Right forelimb (tissue), 1 donor: ENCODE measurements around the gene RIOK2.

Source experiments
- DNase-seq: peaks from one replicate; pipeline ENCODE4 v3.0.0-alpha.2; 2018

The RIOK2 gene

GRCh38 chr5:97121848-97122247 is 61.2 kb downstream of the RIOK2 start:
- DNase-seq = no peak

- no peak for DNase-seq
Observed at GRCh38 chr5:97120195-97120594, 62.9 kb downstream of the RIOK2 start.

GRCh38 chr5:97119007-97119390 is 64.0 kb downstream of the RIOK2 start:
- no peak for DNase-seq

GRCh38 chr5:97118261-97119006 is 64.6 kb downstream of the RIOK2 start:
- DNase-seq = no peak

GRCh38 chr5:97115932-97116331 is 67.1 kb downstream of the RIOK2 start:
- DNase-seq = no peak

GRCh38 chr5:97112230-97112629 is 70.8 kb downstream of the RIOK2 start:
- no peak for DNase-seq

- no peak for DNase-seq
Observed at GRCh38 chr5:97111616-97112015, 71.4 kb downstream of the RIOK2 start.

- DNase-seq = no peak
Observed at GRCh38 chr5:97111004-97111403, 72.0 kb downstream of the RIOK2 start.
